ENCODE data around the gene JAG2. TPM values are rescaled to one million over a fixed set of nuclear protein-coding genes. Genes with fewer than 3 reads are reported as not detected.
A peak's percentile ranks its signal among the peaks of the same experiment; 100 is the strongest.

The JAG2 gene
- total RNA-seq, 1 donor from 2014 or later, result 0.44 TPM

- Mint-ChIP-seq H3K4me1 (peaks cover 14% of the 10 kb centered on the region), H3K4me3 (peak overlapping the region; percentile 75), H3K9me3 (no peaks in the 10 kb centered on the region), H3K36me3 (ENCODE audit: low read depth) (no peaks in the 10 kb centered on the region), H3K27me3 (peaks cover 4% of the 10 kb centered on the region), H3K27ac (no peak overlapping the region)
- CTCF ChIA-PET, result no interaction called here
- ATAC-seq (ENCODE audit: low read depth), result no peak
- POLR2A ChIA-PET, result interaction anchor here (1.0 kb wide), 1 partner anchor 207 kb away, joined by 3 read pairs; the partner anchor contains the start of gene BRF1
- DNase-seq, result no peak
- intact Hi-C loops (cut with micrococcal nuclease), result loop anchor here (5.0 kb wide), 1 partner anchor 88 kb away; the partner anchor contains the start of gene NUDT14
- TF ChIP-seq, protein P1, sequence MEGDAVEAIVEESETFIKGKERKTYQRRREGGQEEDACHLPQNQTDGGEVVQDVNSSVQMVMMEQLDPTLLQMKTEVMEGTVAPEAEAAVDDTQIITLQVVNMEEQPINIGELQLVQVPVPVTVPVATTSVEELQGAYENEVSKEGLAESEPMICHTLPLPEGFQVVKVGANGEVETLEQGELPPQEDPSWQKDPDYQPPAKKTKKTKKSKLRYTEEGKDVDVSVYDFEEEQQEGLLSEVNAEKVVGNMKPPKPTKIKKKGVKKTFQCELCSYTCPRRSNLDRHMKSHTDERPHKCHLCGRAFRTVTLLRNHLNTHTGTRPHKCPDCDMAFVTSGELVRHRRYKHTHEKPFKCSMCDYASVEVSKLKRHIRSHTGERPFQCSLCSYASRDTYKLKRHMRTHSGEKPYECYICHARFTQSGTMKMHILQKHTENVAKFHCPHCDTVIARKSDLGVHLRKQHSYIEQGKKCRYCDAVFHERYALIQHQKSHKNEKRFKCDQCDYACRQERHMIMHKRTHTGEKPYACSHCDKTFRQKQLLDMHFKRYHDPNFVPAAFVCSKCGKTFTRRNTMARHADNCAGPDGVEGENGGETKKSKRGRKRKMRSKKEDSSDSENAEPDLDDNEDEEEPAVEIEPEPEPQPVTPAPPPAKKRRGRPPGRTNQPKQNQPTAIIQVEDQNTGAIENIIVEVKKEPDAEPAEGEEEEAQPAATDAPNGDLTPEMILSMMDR (IDR thresholded peaks at IDR 0.05), result no peak
Observed at GRCh38 chr14:105094193-105094907, 74.2 kb downstream of the JAG2 start.

GRCh38 chr14:105093431-105094192 lies 75.0 kb downstream of the JAG2 start:
- peak overlapping the region; percentile 75 for H3K4me3 Mint-ChIP-seq
- TF ChIP-seq, protein P1 (IDR thresholded peaks at IDR 0.05), result no peak
- peaks cover 8% of the 10 kb centered on the region for H3K27me3 Mint-ChIP-seq
- H3K4me1 Mint-ChIP-seq, result peaks cover 14% of the 10 kb centered on the region
- ATAC-seq (ENCODE audit: low read depth) (peak; percentile 79), DNase-seq (peak; percentile 72)
- ChIA-PET CTCF (no interaction called here), POLR2A (interaction anchor here (1.0 kb wide), 1 partner anchor 207 kb away, joined by 3 read pairs; the partner anchor contains the start of gene BRF1)
- H3K9me3 Mint-ChIP-seq, result no peaks in the 10 kb centered on the region
- no peak overlapping the region for H3K27ac Mint-ChIP-seq
- intact Hi-C loops (cut with micrococcal nuclease), result loop anchor here (5.0 kb wide), 1 partner anchor 89 kb away; the partner anchor contains the start of gene NUDT14
- no peaks in the 10 kb centered on the region for H3K36me3 Mint-ChIP-seq (ENCODE audit: low read depth)

- TF ChIP-seq, protein P1 (IDR thresholded peaks at IDR 0.05), result no peak
- ChIA-PET CTCF (no interaction called here), POLR2A (no interaction called here)
- Mint-ChIP-seq H3K27ac (peak overlapping the region; percentile 46), H3K4me3 (peak overlapping the region; percentile 81), H3K27me3 (peaks cover 9% of the 10 kb centered on the region), H3K36me3 (ENCODE audit: low read depth) (no peaks in the 10 kb centered on the region), H3K4me1 (peaks cover 17% of the 10 kb centered on the region), H3K9me3 (no peaks in the 10 kb centered on the region)
- ATAC-seq (ENCODE audit: low read depth), result peak; percentile 63
- intact Hi-C loops (cut with micrococcal nuclease), result loop anchor here (5.0 kb wide), 1 partner anchor 89 kb away; the partner anchor contains the start of gene NUDT14
- DNase-seq, result peak; percentile 65
Observed at GRCh38 chr14:105093038-105093430, 75.5 kb downstream of the JAG2 start.

DNA sequence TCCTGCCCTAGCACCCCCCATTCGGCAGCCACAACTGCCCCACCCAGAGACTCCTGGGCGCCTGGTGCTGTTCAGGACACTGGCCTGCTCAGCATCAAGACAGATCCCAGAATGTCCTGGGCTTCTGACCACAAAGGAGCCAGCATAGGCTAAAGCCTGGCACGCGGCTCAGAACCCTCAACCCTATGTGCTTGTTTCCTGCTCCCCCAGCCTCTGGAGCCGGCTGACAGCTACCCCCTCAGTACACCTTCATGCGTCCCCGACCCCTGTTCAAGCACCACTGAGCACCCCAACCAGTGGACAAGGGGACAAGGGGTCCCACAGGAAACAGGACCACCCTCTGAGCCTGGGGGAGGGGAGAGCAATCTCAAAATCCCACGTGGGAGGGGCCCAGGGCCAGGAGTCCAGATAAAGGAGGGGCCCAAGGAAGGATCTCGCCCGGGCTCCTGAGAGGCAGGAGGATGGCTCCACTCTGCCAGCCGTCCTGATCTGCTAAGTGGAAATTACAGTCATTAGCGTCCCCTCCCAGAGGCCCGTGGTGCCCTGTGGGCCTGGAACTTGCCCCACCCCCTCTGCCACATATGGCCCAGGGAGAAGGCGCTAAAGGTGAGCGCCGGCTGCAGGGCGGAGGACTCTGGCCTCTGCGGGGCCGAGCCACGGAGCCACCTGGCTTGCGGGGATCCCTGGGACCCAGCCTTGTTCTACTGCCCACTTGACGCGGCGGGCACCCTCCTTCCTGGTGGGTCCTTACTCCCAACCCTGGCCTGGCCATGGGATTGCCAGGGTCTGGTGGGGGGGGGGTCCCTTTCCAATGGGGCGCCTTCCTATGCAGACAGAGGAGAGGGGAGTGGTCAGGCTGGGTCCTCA lies 76.2 kb downstream of the JAG2 start:
- H3K9me3 Mint-ChIP-seq, result no peaks in the 10 kb centered on the region
- POLR2A ChIA-PET, result interaction anchor here (0.8 to 3.4 kb wide), 2 partner anchors 23 to 28 kb away, joined by 3 to 17 read pairs; partner anchors contain the start of gene GPR132

More for the DNA sequence above, 76.2 kb downstream of the JAG2 start:
- no peaks in the 10 kb centered on the region for H3K36me3 Mint-ChIP-seq (ENCODE audit: low read depth)
- CTCF ChIA-PET, result interaction anchor here (2.9 kb wide), 1 partner anchor 17 kb away, joined by 12 read pairs; no protein-coding TSS in a partner anchor
- H3K27me3 Mint-ChIP-seq, result peaks cover 9% of the 10 kb centered on the region
- peak overlapping the region; percentile 50 for H3K27ac Mint-ChIP-seq
- TF ChIP-seq, protein P1 (IDR thresholded peaks at IDR 0.05), result no peak
- DNase-seq, result no peak
- no peak for ATAC-seq (ENCODE audit: low read depth)
- intact Hi-C loops (cut with micrococcal nuclease), result loop anchor here (5.0 kb wide), 1 partner anchor 90 kb away; the partner anchor contains the start of gene NUDT14
- H3K4me3 Mint-ChIP-seq, result peak overlapping the region; percentile 81
- peaks cover 21% of the 10 kb centered on the region for H3K4me1 Mint-ChIP-seq

Data from activated B cell treated with CpG ODN at 0.5 μM for 24 hours (primary cell).